T-helper 2 cell treated with Interferon-gamma antibody and Interleukin-4, amounts not matched to agents 5 μg/mL and 100 μg/mL, for 36 hours (primary cell): Measurements from ENCODE around the gene RUNX1.

ENCODE experiments used
- DNase-seq: peaks from one replicate; pipeline ENCODE4 v3.0.0; 2021; ENCODE audit warnings: low spot score
- H3K27ac Mint-ChIP-seq: one replicate; pipeline ENCODE4 v1.8.0; 2021; ENCODE audit warnings: mild to moderate bottlenecking, mixed read lengths
- H3K27me3 Mint-ChIP-seq: one replicate; pipeline ENCODE4 v1.8.0; 2021; ENCODE audit warnings: low read depth, mixed read lengths
- H3K36me3 Mint-ChIP-seq: one replicate; pipeline ENCODE4 v1.8.0; 2021; ENCODE audit warnings: low read depth, mixed read lengths
- H3K4me1 Mint-ChIP-seq: one replicate; pipeline ENCODE4 v1.8.0; 2021; ENCODE audit warnings: low read depth, mixed read lengths
- H3K4me3 Mint-ChIP-seq: one replicate; pipeline ENCODE4 v1.8.0; 2022; ENCODE audit warnings: mild to moderate bottlenecking, moderate library complexity, mixed read lengths
- H3K9me3 Mint-ChIP-seq: one replicate; pipeline ENCODE4 v1.8.0; 2021; ENCODE audit warnings: mixed read lengths

RUNX1 gene

GRCh38 chr21:34754690-34755647 is 294.1 kb downstream of the RUNX1 start:
- H3K27me3 Mint-ChIP-seq: peaks cover 26% of the 10 kb centered on the region
- H3K4me1 Mint-ChIP-seq: no peaks in the 10 kb centered on the region
- H3K9me3 Mint-ChIP-seq: no peaks in the 10 kb centered on the region
- H3K27ac Mint-ChIP-seq: no peak overlapping the region
- H3K4me3 Mint-ChIP-seq: no peak overlapping the region
- H3K36me3 Mint-ChIP-seq: no peaks in the 10 kb centered on the region
- DNase-seq: no peak

- Mint-ChIP-seq H3K4me1 (peaks cover 4% of the 10 kb centered on the region), H3K27me3 (peaks cover 25% of the 10 kb centered on the region), H3K4me3 (no peak overlapping the region), H3K9me3 (no peaks in the 10 kb centered on the region), H3K36me3 (no peaks in the 10 kb centered on the region), H3K27ac (no peak overlapping the region)
- DNase-seq: no peak
These were observed 300.2 kb downstream of the RUNX1 start for GRCh38 chr21:34748862-34749261.

GRCh38 chr21:34745557-34746255 is 303.4 kb downstream of the RUNX1 start:
- Mint-ChIP-seq H3K4me1 (peaks cover 4% of the 10 kb centered on the region), H3K36me3 (no peaks in the 10 kb centered on the region), H3K4me3 (peak overlapping the region; percentile 66), H3K27ac (peak overlapping the region; percentile 45), H3K27me3 (peaks cover 20% of the 10 kb centered on the region), H3K9me3 (no peaks in the 10 kb centered on the region)
- peak; percentile 51 for DNase-seq

- Mint-ChIP-seq H3K9me3 (no peaks in the 10 kb centered on the region), H3K27me3 (peaks cover 22% of the 10 kb centered on the region), H3K27ac (no peak overlapping the region), H3K36me3 (no peaks in the 10 kb centered on the region), H3K4me3 (no peak overlapping the region), H3K4me1 (peaks cover 4% of the 10 kb centered on the region)
- no peak for DNase-seq
These were observed 304.3 kb downstream of the RUNX1 start for GRCh38 chr21:34744801-34745200.

GRCh38 chr21:34743831-34744230 is 305.3 kb downstream of the RUNX1 start:
- peaks cover 4% of the 10 kb centered on the region for H3K4me1 Mint-ChIP-seq
- no peak for DNase-seq
- peaks cover 20% of the 10 kb centered on the region for H3K27me3 Mint-ChIP-seq
- H3K4me3 Mint-ChIP-seq: no peak overlapping the region
- no peak overlapping the region for H3K27ac Mint-ChIP-seq
- H3K36me3 Mint-ChIP-seq: no peaks in the 10 kb centered on the region
- H3K9me3 Mint-ChIP-seq: no peaks in the 10 kb centered on the region

DNA sequence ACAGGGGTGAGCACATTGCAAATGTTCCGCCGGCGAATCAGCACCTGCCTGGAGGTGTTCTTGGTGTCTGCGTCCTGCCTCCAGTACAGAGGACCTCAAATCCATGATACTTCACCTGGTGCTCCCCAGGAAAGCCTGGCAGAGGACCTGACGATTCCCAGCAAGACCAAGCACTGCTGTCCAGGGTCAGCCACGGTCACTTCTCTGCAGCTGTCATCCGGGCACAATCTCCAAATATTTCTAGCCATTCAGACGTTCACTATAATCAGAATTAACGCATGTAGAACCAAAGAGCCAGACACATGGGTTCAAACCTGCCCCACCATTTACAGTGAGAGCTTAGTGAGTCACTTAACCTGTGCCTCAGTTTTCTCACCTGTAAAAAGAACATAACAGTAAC is 305.8 kb downstream of the RUNX1 start:
- no peak overlapping the region for H3K4me3 Mint-ChIP-seq
- H3K27me3 Mint-ChIP-seq: peaks cover 24% of the 10 kb centered on the region
- H3K4me1 Mint-ChIP-seq: peaks cover 4% of the 10 kb centered on the region
- H3K27ac Mint-ChIP-seq: no peak overlapping the region
- no peak for DNase-seq
- H3K9me3 Mint-ChIP-seq: no peaks in the 10 kb centered on the region
- no peaks in the 10 kb centered on the region for H3K36me3 Mint-ChIP-seq

GRCh38 chr21:34740198-34740597 is 308.9 kb downstream of the RUNX1 start:
- no peak for DNase-seq
- no peaks in the 10 kb centered on the region for H3K4me1 Mint-ChIP-seq
- H3K27me3 Mint-ChIP-seq: peaks cover 36% of the 10 kb centered on the region

More at GRCh38 chr21:34740198-34740597, 308.9 kb downstream of the RUNX1 start:
- no peak overlapping the region for H3K4me3 Mint-ChIP-seq
- no peak overlapping the region for H3K27ac Mint-ChIP-seq
- H3K36me3 Mint-ChIP-seq: no peaks in the 10 kb centered on the region
- no peaks in the 10 kb centered on the region for H3K9me3 Mint-ChIP-seq
